B cell (primary cell): ENCODE results near the gene HES5. TPM values are rescaled to one million over a fixed set of nuclear protein-coding genes. Genes with fewer than 3 reads are reported as not detected.
"Not testable (repeated sequence)": the region's sequence is repeated elsewhere in the genome, so short reads cannot be mapped to it uniquely, and the experiment has no call there.

Source experiments
- ATAC-seq: fragments of 200-7000 bp; cut with Tn5 transposase; one replicate; pipeline ENCODE4 v1.10.0; 2021; ENCODE audit warnings: low read depth, mild to moderate bottlenecking, moderate number of reproducible peaks, moderate library complexity
- CTCF ChIA-PET: fragments of 350-600 bp; sonication (Branson Sonifier 250); formaldehyde crosslinking; loops from one replicate; lab custom pipeline; 2021; ENCODE audit warnings: antibody characterized with exemption, inconsistent platforms; lab: Charles Lee
- POLR2A ChIA-PET: fragments of 350-600 bp; sonication (Branson Sonifier 250); formaldehyde crosslinking; loops from one replicate; lab custom pipeline; 2021; ENCODE audit warnings: antibody characterized with exemption; lab: Charles Lee
- DNase-seq: peaks from one replicate; pipeline ENCODE4 v3.0.0; 2013
- H2AFZ ChIP-seq: 2 replicates; pipeline ENCODE4 v1.6.1; 2012; ENCODE audit warnings: mild to moderate bottlenecking, low read depth, low read length; ENCODE audit not compliant: insufficient read depth, poor library complexity, severe bottlenecking
- H3K27ac ChIP-seq, 2 donors: 1 replicate in 1 of 2; 2 replicates in 1 of 2; pipeline ENCODE4 v1.5.1; 2012 to 2013; ENCODE audit warnings: low read length in 2 of 2, mild to moderate bottlenecking in 2 of 2, moderate library complexity in 1 of 2
- H3K27me3 ChIP-seq, 4 experiments: fragments of 200-600 bp in 1 of 4; sonication (generic) in 1 of 4; replicated peaks in 1 of 4; 1 replicate in 2 of 4; 2 replicates in 2 of 4; pipeline versions ENCODE4 v1.6.1 to v1.7.0; 2013 to 2016; ENCODE audit warnings: low read length in 3 of 4, mild to moderate bottlenecking in 2 of 4, mixed read lengths in 1 of 4, moderate library complexity in 1 of 4; ENCODE audit not compliant: insufficient read depth in 4 of 4, control insufficient read depth in 3 of 4; ENCODE audit errors: control extremely low read depth in 1 of 4
- H3K36me3 ChIP-seq, 2 experiments: replicated peaks in 1 of 2; 1 replicate in 1 of 2; 2 replicates in 1 of 2; pipeline versions ENCODE4 v1.6.1 to v1.7.1; 2013; ENCODE audit warnings: low read length in 1 of 2; ENCODE audit not compliant: insufficient read depth in 2 of 2, control insufficient read depth in 1 of 2; ENCODE audit errors: control extremely low read depth in 1 of 2, extremely low read depth in 1 of 2
- H3K4me1 ChIP-seq, 2 donors: fragments of 200-600 bp in 1 of 2; sonication (generic) in 1 of 2; 1 replicate in 1 of 2; 2 replicates in 1 of 2; pipeline versions ENCODE4 v1.5.1 to v1.6.1; 2013 to 2017; ENCODE audit warnings: low read length in 2 of 2; ENCODE audit not compliant: control insufficient read depth in 2 of 2, insufficient read depth in 2 of 2
- H3K4me2 ChIP-seq: replicated peaks from 2 replicates; pipeline ENCODE3; 2012; ENCODE audit warnings: mild to moderate bottlenecking, low read depth, low read length; ENCODE audit not compliant: poor library complexity, severe bottlenecking
- H3K4me3 ChIP-seq, 5 experiments: fragments of 200-600 bp in 1 of 5; sonication (generic) in 1 of 5; 1 replicate in 3 of 5; 2 replicates in 2 of 5; pipeline versions ENCODE4 v1.5.1 to v1.7.0; 2011 to 2016; ENCODE audit warnings: low read length in 4 of 5, mild to moderate bottlenecking in 4 of 5, low read depth in 2 of 5, control low read depth in 1 of 5, moderate library complexity in 1 of 5; ENCODE audit not compliant: insufficient read depth in 1 of 5; ENCODE audit errors: control extremely low read depth in 1 of 5, extremely low read depth in 1 of 5
- H3K79me2 ChIP-seq: fragments of 200-600 bp; sonication (generic); one replicate; pipeline ENCODE4 v1.6.0; 2016; ENCODE audit warnings: low read length; ENCODE audit not compliant: control insufficient read depth, insufficient read depth
- H3K9ac ChIP-seq: fragments of 200-600 bp; sonication (generic); 2 replicates; pipeline ENCODE4 v1.6.1; 2017; ENCODE audit warnings: mild to moderate bottlenecking, low read length, moderate library complexity
- H3K9me3 ChIP-seq, 3 donors: one replicate each; pipeline versions ENCODE4 v1.6.1 to v1.7.1; 2013; ENCODE audit warnings: low read length in 2 of 3; ENCODE audit not compliant: control insufficient read depth in 2 of 3, insufficient read depth in 1 of 3; ENCODE audit errors: control extremely low read depth in 1 of 3
- H4K20me1 ChIP-seq: 2 replicates; pipeline ENCODE4 v1.6.0; 2012; ENCODE audit warnings: mild to moderate bottlenecking, low read length; ENCODE audit not compliant: insufficient read depth, control insufficient read depth, poor library complexity, severe bottlenecking
- H3K27ac Mint-ChIP-seq: one replicate; pipeline ENCODE4 v1.8.0; 2021; ENCODE audit warnings: mixed read lengths
- H3K27me3 Mint-ChIP-seq: one replicate; pipeline ENCODE4 v1.8.0; 2021; ENCODE audit warnings: mixed read lengths
- H3K4me1 Mint-ChIP-seq: one replicate; pipeline ENCODE4 v1.8.0; 2021; ENCODE audit warnings: mixed read lengths
- H3K4me3 Mint-ChIP-seq: one replicate; pipeline ENCODE4 v1.8.0; 2021; ENCODE audit warnings: mixed read lengths
- H3K9me3 Mint-ChIP-seq: one replicate; pipeline ENCODE4 v1.8.0; 2022; ENCODE audit warnings: mixed read lengths; ENCODE audit not compliant: insufficient read depth
- CTCF ChIP-seq: fragments of 200-600 bp; IDR thresholded peaks from one replicate; pipeline ENCODE4 v1.8.0; 2022; ENCODE audit warnings: antibody characterized with exemption, mild to moderate bottlenecking
- EZH2 ChIP-seq: IDR thresholded peaks from 2 replicates; pipeline ENCODE4 v1.6.1; 2012; ENCODE audit warnings: borderline replicate concordance, low read depth, mild to moderate bottlenecking, moderate library complexity, low read length; ENCODE audit not compliant: insufficient read depth, poor library complexity, severe bottlenecking
- WGBS: methylation state at CpG from one replicate; pipeline ENCODE4 v1.1.5; 2013; ENCODE audit warnings: missing lambda C conversion rate; ENCODE audit not compliant: insufficient coverage; 5-methylcytosine and 5-hydroxymethylcytosine counted together
- intact Hi-C: fragments of 100-400 bp; cut with micrococcal nuclease; formaldehyde crosslinking; loops from one replicate; pipeline ENCODE4 v1.10.0; 2022
- polyA plus RNA-seq: library from polyadenylated mRNA; depleted of rRNA; stranded (reverse); fragments of >200 nt; gene quantifications from 2 replicates; pipeline ENCODE4 v1.2.3, GENCODE V29; 2012
- total RNA-seq, 2 donors: library from RNA; stranded (reverse); fragments of 120-200 nt in 1 of 2; gene quantifications; 1 replicate in 1 of 2; 2 replicates in 1 of 2; pipeline versions ENCODE4 v1.2.3 to v1.2.4, GENCODE V29; 2013 to 2022

Gene HES5
- total and polyA plus RNA-seq, 2 donors (not counting 1 experiment from before 2014, with no cell fraction given) = not detected

GRCh38 chr1:2553871-2554620, 24.0 kb upstream of the HES5 start:
- ATAC-seq (no peak), DNase-seq (no peak)
- ChIA-PET POLR2A (interaction anchor here (1.1 to 3.0 kb wide), 3 partner anchors 31 to 359 kb away, joined by 3 to 77 read pairs (median 3); partner anchors contain the start of gene PRXL2B), CTCF (interaction anchor here (0.6 to 3.9 kb wide), 8 partner anchors 8 to 871 kb away, joined by 3 to 47 read pairs (median 6); partner anchors contain the start of gene PRXL2B)
- Histone ChIP-seq H3K4me3 (no peak overlapping the region), H3K79me2 (peaks cover 31% of the 10 kb centered on the region), H2AFZ (no peak overlapping the region), H3K9me3 (peaks cover 0 to 3% (median 0%) of the 10 kb centered on the region in 3 donors), H3K27ac (peak overlapping the region in 1 of 2 donors; percentile 99), H3K27me3 (no peaks in the 10 kb centered on the region), H3K4me2 (peak overlapping the region; percentile 100), H3K4me1 (peaks cover 49 to 61% of the 10 kb centered on the region in 2 donors), H3K36me3 (peaks cover 0 to 12% of the 10 kb centered on the region in 2 experiments), H4K20me1 (peaks cover 17% of the 10 kb centered on the region), H3K9ac (no peak overlapping the region)
- Mint-ChIP-seq H3K4me1 (peaks cover 63% of the 10 kb centered on the region), H3K9me3 (no peaks in the 10 kb centered on the region), H3K27ac (peak overlapping the region; percentile 97), H3K4me3 (peak overlapping the region; percentile 95), H3K27me3 (no peaks in the 10 kb centered on the region)
- TF ChIP-seq EZH2 (no peak), CTCF (no peak)
- 89% methylated on average over 27 of the region's 30 CpGs for WGBS
- intact Hi-C loops = no loop called here

GRCh38 chr1:2553076-2553475, 23.0 kb upstream of the HES5 start:
- H3K27ac ChIP-seq, H3K27ac Mint-ChIP-seq, H3K27me3 ChIP-seq, H3K4me2 ChIP-seq, H2AFZ ChIP-seq, H3K4me3 ChIP-seq, H3K36me3 ChIP-seq, H3K9ac ChIP-seq, H3K9me3 ChIP-seq, intact Hi-C loops, DNase-seq, CTCF ChIA-PET, POLR2A ChIA-PET, H3K9me3 Mint-ChIP-seq, H3K4me3 Mint-ChIP-seq, ATAC-seq, H3K27me3 Mint-ChIP-seq, H4K20me1 ChIP-seq: not testable (repeated sequence)
- 64% methylated on average over 6 of the region's 9 CpGs for WGBS
- Histone ChIP-seq H3K4me1 (peaks cover 50 to 61% of the 10 kb centered on the region in 2 donors), H3K79me2 (peaks cover 22% of the 10 kb centered on the region)
- H3K4me1 Mint-ChIP-seq = peaks cover 62% of the 10 kb centered on the region
